Measurements from ENCODE around the gene HOXB4.

The HOXB4 gene

GRCh38 chr17:48571826-48572417 lies 6.2 kb downstream of the HOXB4 start:
- no peak for DNase-seq (ENCODE audit: low read depth)

DNA sequence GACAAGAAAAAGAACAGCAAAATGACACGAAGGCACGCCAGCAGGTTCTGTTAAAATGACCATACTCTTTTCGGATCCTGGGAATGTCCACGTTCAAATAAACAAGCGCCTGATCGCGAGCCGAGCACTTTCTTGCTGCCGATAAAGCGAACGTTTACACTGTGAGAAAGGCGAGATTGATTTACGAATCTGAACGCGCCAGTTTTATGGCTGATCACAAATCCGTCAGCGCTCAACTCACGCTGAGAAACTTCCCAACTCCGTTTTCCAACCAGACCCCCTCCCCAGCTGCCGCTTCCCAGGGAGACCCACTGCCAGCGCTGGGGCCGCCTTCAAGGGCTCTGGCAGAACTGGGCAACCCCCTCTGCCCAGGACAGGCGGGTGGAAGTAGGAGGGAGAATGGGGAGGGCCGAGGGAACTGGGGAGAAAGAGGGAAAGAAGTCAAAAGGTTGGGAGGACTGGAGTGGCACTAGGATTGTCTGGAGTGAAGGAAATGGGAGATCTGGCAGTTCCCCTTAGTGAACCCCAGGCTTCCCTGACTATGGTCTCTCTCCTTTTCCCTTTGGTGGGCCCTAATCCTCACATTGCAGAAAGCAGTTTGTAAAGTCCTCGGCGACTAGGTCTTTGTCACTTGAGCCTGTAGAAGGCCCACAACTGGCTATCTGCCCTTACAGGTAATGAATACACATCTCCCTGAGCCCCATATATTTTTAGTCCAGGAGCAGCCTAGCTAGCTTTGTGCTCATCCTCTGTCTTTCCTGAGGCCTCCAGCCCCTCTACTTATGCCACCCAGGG lies 6.9 kb downstream of the HOXB4 start:
- no peak for DNase-seq (ENCODE audit: low read depth)

GRCh38 chr17:48570325-48571023 lies 7.7 kb downstream of the HOXB4 start:
- no peak for DNase-seq (ENCODE audit: low read depth)

DNA sequence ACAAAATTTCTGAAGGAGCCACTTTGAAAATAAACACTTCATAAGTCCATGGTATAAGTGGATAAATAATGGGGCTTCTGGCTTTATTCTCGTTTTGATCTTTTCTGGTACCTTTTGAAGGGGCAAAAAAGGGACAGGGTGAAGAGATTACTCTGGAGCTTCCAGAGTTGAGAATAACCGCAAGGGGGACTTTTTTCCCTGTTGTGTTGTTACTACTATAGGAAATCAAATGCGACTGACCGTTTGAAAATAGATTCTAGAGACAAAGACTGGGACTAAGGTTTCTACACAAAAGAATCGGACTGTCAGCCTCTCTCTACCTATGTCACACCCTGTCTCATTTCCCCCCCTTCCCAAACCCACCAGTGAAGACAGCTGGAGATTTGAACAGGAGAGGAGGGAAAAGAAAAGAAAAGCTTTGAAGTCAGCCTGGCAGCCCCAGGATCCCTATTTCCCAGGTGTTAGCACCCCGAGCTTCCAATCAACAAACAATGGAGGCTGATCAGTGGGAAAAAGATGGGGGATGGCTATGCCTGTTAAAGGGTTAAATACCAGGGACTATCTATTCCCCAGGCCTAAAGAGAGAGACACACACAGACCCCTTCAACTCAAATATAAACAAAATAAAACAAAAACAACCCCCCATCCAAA lies 8.4 kb downstream of the HOXB4 start:
- no peak for DNase-seq (ENCODE audit: low read depth)

- DNase-seq (ENCODE audit: low read depth), result no peak
These were observed 8.9 kb downstream of the HOXB4 start for GRCh38 chr17:48569240-48569582.

- DNase-seq (ENCODE audit: low read depth), result no peak
These were observed 9.5 kb downstream of the HOXB4 start for GRCh38 chr17:48568499-48569239.

GRCh38 chr17:48567646-48568354 lies 10.3 kb downstream of the HOXB4 start:
- no peak for DNase-seq (ENCODE audit: low read depth)

GRCh38 chr17:48567209-48567608 lies 10.9 kb downstream of the HOXB4 start:
- DNase-seq (ENCODE audit: low read depth), result no peak

GRCh38 chr17:48566717-48567116 lies 11.4 kb downstream of the HOXB4 start:
- DNase-seq (ENCODE audit: low read depth), result no peak

DNA sequence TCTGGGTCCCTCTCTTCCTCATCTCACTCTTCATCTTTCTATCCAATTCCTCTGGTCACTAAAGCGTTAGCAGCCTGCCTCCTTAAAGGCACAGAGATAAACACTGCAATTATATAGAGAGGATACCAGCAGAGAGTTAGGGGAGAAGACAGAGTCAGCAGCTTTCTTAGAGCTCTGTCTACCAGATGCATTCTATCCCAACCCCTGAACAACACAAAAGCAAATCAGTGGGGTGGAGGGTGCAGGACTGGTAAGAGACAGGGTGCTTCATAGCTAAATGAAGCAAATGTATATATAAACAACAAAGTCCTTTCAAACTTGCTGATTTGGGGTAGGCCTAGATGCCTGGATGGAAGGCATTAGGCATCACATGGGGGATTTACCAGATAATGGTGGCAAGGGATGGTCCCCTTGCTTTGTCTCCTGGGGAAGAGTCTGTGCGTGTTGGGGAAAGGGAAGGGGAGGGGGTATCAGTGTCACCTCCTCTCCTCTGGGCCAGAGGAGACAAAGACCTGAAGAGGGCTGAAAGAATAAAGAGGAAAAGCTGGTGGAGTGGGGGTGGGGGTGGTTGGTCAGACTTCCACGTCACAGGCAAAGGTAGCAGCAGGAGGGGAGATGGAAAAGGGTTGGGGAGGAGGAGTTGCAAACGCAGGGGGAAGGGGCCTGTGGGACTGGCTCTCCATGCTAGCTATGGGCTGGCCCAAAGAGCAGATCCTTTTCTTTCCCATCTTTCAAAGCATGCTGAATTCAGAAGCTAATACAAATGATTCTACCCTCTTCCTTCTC lies 12.0 kb downstream of the HOXB4 start:
- no peak for DNase-seq (ENCODE audit: low read depth)

DNA sequence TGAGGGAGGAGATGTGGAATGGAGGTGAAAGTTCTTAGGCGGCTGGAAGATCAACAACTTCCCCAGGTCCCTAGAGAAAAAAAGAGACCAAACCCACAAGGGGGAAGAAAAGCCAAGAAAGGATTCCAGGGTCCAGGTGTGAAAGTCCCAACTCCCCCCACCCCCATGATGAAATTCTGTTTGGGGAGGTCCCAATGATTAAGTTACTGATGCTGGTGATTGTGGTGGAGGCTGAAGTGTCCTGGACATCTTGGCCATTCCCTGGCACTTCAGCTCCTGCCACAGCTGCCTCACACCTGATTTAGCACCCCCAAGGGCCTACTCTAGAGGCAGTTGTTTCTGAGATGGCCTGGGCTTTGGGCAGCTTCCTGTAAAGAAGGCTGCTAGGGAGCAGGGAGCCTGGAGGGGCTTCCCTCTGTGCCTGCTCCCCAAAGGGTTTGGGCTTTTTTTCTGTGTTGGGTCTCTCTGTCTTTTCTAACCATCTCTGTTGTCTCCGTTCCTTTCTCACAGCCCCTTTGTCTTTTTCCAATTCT lies 13.1 kb downstream of the HOXB4 start:
- DNase-seq (ENCODE audit: low read depth), result no peak

GRCh38 chr17:48564188-48565021 lies 13.7 kb downstream of the HOXB4 start:
- no peak for DNase-seq (ENCODE audit: low read depth)

DNA sequence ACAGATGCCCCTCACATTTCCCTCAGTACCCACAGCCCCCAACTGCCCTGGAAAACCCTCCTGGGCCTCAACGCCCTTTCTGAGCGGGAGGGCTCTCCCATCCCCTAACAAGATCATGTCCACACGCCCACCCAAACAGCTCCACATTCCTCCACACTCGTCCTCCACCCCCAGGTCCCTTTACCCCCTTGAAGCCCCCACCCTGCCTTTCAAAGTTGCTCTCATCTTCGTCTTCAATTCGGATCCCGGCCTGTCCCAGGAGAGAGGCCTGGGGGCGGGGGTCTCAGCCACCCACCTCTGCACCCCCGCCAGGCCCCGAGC lies 14.3 kb downstream of the HOXB4 start:
- no peak for DNase-seq (ENCODE audit: low read depth)

- DNase-seq (ENCODE audit: low read depth), result no peak
These were observed 14.7 kb downstream of the HOXB4 start for GRCh38 chr17:48563385-48563838.

GRCh38 chr17:48562934-48563333 lies 15.2 kb downstream of the HOXB4 start:
- no peak for DNase-seq (ENCODE audit: low read depth)

DNA sequence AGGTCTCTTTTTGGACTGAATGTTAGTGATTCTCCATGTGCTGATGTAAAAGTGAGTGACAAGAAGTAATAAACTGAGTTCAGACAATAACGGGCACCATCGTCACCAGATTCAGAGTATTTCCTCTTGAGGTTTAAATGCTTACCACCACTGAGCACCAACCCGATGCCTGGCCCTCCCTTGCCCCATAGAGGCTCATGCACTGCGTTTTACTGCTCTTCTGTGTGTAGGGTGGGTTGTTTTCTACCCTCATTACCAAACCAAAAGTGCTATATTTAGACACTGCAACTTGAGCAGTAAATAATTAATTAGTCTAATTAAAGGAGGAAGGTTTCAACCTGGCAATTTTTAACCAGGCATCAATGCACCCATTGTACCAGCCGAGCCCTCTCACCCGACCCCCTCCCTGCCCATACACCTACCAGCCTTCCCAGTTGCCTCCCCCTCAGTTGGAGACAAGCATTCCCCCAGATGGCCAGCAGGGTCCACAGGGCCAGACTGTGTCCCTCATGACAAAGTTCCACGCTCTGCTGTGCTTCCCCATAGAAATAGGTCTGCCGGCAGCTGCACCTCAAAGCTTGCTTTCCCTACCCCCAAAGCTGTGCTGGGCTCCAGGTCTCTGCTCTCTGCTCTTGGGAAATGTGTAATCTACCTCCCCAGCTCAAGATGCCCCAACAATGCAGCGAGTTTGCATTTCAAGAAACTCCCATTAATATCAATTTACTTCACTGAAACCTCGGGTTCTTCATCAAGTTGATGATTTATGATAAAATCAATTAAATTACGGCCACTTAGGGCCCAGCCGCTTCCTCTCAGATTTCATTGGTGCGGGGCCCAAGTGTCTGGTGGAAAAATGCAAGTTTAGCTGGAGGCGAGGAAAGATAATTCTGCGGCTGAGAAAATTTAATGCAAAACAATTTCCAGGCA lies 16.0 kb downstream of the HOXB4 start:
- DNase-seq (ENCODE audit: low read depth), result no peak

- no peak for DNase-seq (ENCODE audit: low read depth)
These were observed 18.0 kb downstream of the HOXB4 start for GRCh38 chr17:48559840-48560817.
